ENCODE measurements around the gene KRTAP4-11.

- no peak for TF ChIP-seq POLR2AphosphoS5 (IDR thresholded peaks at IDR 0.05; ENCODE audit: low read depth, low read length)
- TF ChIP-seq TAF1 (IDR thresholded peaks at IDR 0.05; ENCODE audit: borderline replicate concordance, insufficient read depth, low read length) = no peak
- no peak for TF ChIP-seq SIN3A (IDR thresholded peaks at IDR 0.05; ENCODE audit: borderline replicate concordance, insufficient read depth, low read length)
Observed at GRCh38 chr17:41133880-41134735, 15.9 kb upstream of the KRTAP4-11 start.

Measured in PFSK-1 (cell line).